AG04449 (cell line): ENCODE measurements around the gene SCD.
A peak's percentile ranks its signal among the peaks of the same experiment; 100 is the strongest.

Source experiments
- CTCF ChIA-PET: fragments of 350-600 bp; formaldehyde crosslinking; extraction: SDS; loops from one replicate; lab custom pipeline; 2021; ENCODE audit warnings: antibody characterized with exemption; lab: Yijun Ruan, JAX
- POLR2A ChIA-PET: fragments of 400-600, 350-600 bp; formaldehyde crosslinking; extraction: SDS; loops from one replicate; lab custom pipeline; 2020; ENCODE audit warnings: antibody characterized with exemption, inconsistent platforms; lab: Yijun Ruan, JAX
- DNase-seq: peaks from one replicate; pipeline ENCODE4 v3.0.0-alpha.2; 2010; ENCODE audit warnings: low read depth, low spot score
- H3K4me3 ChIP-seq: 2 replicates; pipeline ENCODE4 v1.5.1; 2011; ENCODE audit warnings: low read depth, mild to moderate bottlenecking, control low read depth, low read length
- TF ChIP-seq, protein P1 (sequence below): IDR thresholded peaks from one replicate; pipeline ENCODE4 v1.5.1; 2011; ENCODE audit warnings: mild to moderate bottlenecking, moderate library complexity, low read length, control low read depth, inconsistent platforms; ENCODE audit not compliant: insufficient read depth; ENCODE audit errors: missing control alignments

The SCD gene

DNA sequence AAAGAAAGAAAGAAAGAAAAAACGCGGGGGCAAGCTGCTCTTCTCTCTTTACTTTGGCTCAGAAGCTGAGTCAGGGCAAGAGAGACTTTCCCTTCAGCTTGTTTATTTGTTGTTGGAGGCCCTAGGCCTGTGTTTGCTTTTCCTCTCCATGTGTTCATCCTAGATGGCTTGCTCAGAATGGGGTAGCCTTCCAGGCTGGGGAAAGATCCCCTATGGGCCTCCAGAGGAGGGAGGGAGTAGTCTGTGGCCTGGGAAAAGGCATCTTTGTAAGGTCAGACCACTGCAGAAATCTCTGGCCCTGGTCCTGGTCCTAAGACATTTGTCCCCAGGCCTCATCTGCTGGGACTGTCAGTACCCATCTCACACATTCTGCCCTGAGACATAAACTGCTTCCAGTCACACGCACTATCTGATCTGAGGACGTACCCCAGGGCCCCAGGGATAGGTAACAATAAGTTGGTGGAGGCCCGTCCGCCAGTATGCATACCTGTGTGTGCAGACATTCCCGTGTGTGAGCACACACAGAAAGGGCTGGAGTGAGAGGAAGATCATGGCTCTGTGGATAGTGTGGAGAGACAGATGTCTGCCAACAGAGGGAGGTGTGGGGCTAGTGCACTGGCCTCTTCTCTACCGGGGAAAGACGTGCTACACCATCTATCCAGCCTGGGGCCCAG is 4.9 kb upstream of the SCD start:
- no peak overlapping the region for H3K4me3 ChIP-seq
- POLR2A ChIA-PET = no interaction called here
- no peak for DNase-seq
- CTCF ChIA-PET = interaction anchor here (0.7 to 26.3 kb wide), 17 partner anchors 8 to 537 kb away, joined by 3 to 538 read pairs (median 5); partner anchors contain the start of genes PKD2L1 and SEC31B
- TF ChIP-seq, protein P1, sequence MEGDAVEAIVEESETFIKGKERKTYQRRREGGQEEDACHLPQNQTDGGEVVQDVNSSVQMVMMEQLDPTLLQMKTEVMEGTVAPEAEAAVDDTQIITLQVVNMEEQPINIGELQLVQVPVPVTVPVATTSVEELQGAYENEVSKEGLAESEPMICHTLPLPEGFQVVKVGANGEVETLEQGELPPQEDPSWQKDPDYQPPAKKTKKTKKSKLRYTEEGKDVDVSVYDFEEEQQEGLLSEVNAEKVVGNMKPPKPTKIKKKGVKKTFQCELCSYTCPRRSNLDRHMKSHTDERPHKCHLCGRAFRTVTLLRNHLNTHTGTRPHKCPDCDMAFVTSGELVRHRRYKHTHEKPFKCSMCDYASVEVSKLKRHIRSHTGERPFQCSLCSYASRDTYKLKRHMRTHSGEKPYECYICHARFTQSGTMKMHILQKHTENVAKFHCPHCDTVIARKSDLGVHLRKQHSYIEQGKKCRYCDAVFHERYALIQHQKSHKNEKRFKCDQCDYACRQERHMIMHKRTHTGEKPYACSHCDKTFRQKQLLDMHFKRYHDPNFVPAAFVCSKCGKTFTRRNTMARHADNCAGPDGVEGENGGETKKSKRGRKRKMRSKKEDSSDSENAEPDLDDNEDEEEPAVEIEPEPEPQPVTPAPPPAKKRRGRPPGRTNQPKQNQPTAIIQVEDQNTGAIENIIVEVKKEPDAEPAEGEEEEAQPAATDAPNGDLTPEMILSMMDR = peak; percentile 81

GRCh38 chr10:100342627-100342972 is 4.4 kb upstream of the SCD start:
- TF ChIP-seq, protein P1 = no peak
- CTCF ChIA-PET = interaction anchor here (0.7 to 26.3 kb wide), 17 partner anchors 8 to 536 kb away, joined by 3 to 538 read pairs (median 4); partner anchors contain the start of genes PKD2L1 and SEC31B
- no peak for DNase-seq
- H3K4me3 ChIP-seq = no peak overlapping the region
- POLR2A ChIA-PET = interaction anchor here (0.8 kb wide), 1 partner anchor 31 kb away, joined by 4 read pairs; no protein-coding TSS in a partner anchor

GRCh38 chr10:100344241-100344788 is 2.7 kb upstream of the SCD start:
- ChIA-PET POLR2A (no interaction called here), CTCF (interaction anchor here (0.6 to 26.3 kb wide), 10 partner anchors 10 to 525 kb away, joined by 3 to 538 read pairs (median 6); partner anchors contain the start of genes PKD2L1 and SEC31B)
- TF ChIP-seq, protein P1 = no peak
- no peak for DNase-seq
- H3K4me3 ChIP-seq = no peak overlapping the region

- ChIA-PET POLR2A (interaction anchor here (2.7 kb wide), 1 partner anchor 28 kb away, joined by 18 read pairs; no protein-coding TSS in a partner anchor), CTCF (interaction anchor here (0.7 to 26.3 kb wide), 16 partner anchors 8 to 533 kb away, joined by 3 to 538 read pairs (median 4); partner anchors contain the start of genes HIF1AN, PKD2L1 and SEC31B)
- peak overlapping the region; percentile 84 for H3K4me3 ChIP-seq
- TF ChIP-seq, protein P1 = no peak
- no peak for DNase-seq
These were observed 1.3 kb upstream of the SCD start for GRCh38 chr10:100345570-100346330.

DNA sequence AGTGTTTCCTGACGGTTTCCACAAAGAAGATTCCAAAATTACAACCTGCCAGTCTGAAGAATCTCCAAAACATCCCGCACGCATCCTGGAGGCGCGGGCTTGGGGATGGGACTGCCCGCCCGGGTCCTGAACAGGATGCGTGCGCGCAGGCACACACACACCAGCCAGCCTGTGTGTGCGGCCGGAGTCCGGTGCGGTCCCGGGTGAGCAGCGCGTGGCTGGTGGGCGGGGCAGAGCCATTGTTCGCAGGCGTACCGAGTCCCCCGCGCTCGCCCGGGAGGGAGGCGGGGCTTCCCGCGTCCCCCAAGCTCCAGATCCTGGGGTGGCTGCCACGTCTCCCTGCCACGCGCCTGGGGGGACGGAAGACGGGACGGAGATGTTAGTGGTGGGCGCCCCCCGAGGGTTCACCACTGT is 675 bp upstream of the SCD start:
- no peak for DNase-seq
- H3K4me3 ChIP-seq = peak overlapping the region; percentile 84
- TF ChIP-seq, protein P1 = no peak
- ChIA-PET POLR2A (interaction anchor here (2.7 kb wide), 1 partner anchor 27 kb away, joined by 18 read pairs; no protein-coding TSS in a partner anchor), CTCF (interaction anchor here (0.7 to 26.3 kb wide), 13 partner anchors 9 to 533 kb away, joined by 3 to 538 read pairs (median 4); partner anchors contain the start of genes HIF1AN, PKD2L1 and SEC31B)
